ENCODE results near the gene ASB8.
"Not testable (repeated sequence)": the region's sequence is repeated elsewhere in the genome, so short reads cannot be mapped to it uniquely, and the experiment has no call there.

The ASB8 gene

GRCh38 chr12:48142818-48143674 is 14.3 kb downstream of the ASB8 start:
- DNase-seq (ENCODE audit: low spot score): no peak

GRCh38 chr12:48135027-48135426 is 22.3 kb downstream of the ASB8 start:
- no peak for DNase-seq (ENCODE audit: low spot score)

GRCh38 chr12:48132826-48133225 is 24.5 kb downstream of the ASB8 start:
- no peak for DNase-seq (ENCODE audit: low spot score)

- DNase-seq (ENCODE audit: low spot score): no peak
These were observed 25.8 kb downstream of the ASB8 start for GRCh38 chr12:48131517-48131916.

GRCh38 chr12:48129376-48129775 is 27.9 kb downstream of the ASB8 start:
- no peak for DNase-seq (ENCODE audit: low spot score)

- DNase-seq (ENCODE audit: low spot score): no peak
These were observed 28.5 kb downstream of the ASB8 start for GRCh38 chr12:48128800-48129199.

- no peak for DNase-seq (ENCODE audit: low spot score)
These were observed 30.2 kb downstream of the ASB8 start for GRCh38 chr12:48126953-48127630.

- no peak for DNase-seq (ENCODE audit: low spot score)
These were observed 31.3 kb downstream of the ASB8 start for GRCh38 chr12:48125985-48126384.

GRCh38 chr12:48125542-48125941 is 31.8 kb downstream of the ASB8 start:
- not testable (repeated sequence) for DNase-seq (ENCODE audit: low spot score)

GRCh38 chr12:48123169-48123568 is 34.1 kb downstream of the ASB8 start:
- no peak for DNase-seq (ENCODE audit: low spot score)

- DNase-seq (ENCODE audit: low spot score): no peak
These were observed 35.1 kb downstream of the ASB8 start for GRCh38 chr12:48122065-48122834.

- DNase-seq (ENCODE audit: low spot score): no peak
These were observed 35.8 kb downstream of the ASB8 start for GRCh38 chr12:48121522-48121921.

GRCh38 chr12:48119834-48120195 is 37.5 kb downstream of the ASB8 start:
- DNase-seq (ENCODE audit: low spot score): no peak

GRCh38 chr12:48119078-48119833 is 38.1 kb downstream of the ASB8 start, which contains the start of gene PFKM:
Gene PFKM, plus strand, starts transcription at chr12:48119364. Its CDS starts 3,411 bp downstream, at chr12:48122775.
- peak; percentile 96 for DNase-seq (ENCODE audit: low spot score)

GRCh38 chr12:48118284-48118871 is 38.9 kb downstream of the ASB8 start:
- DNase-seq (ENCODE audit: low spot score): no peak

- no peak for DNase-seq (ENCODE audit: low spot score)
These were observed 41.4 kb downstream of the ASB8 start for GRCh38 chr12:48115957-48116356.

GRCh38 chr12:48111312-48111693 is 46.0 kb downstream of the ASB8 start:
- DNase-seq (ENCODE audit: low spot score): not testable (repeated sequence)

- no peak for DNase-seq (ENCODE audit: low spot score)
These were observed 46.5 kb downstream of the ASB8 start for GRCh38 chr12:48110691-48111311.

- no peak for DNase-seq (ENCODE audit: low spot score)
These were observed 47.9 kb downstream of the ASB8 start for GRCh38 chr12:48109424-48109823.

GRCh38 chr12:48106681-48107613 is 50.4 kb downstream of the ASB8 start:
- DNase-seq (ENCODE audit: low spot score): no peak

Measured in GM03348 (cell line).